Endothelial cell (in vitro differentiated cells): ENCODE results near the gene ETFRF1. TPM values are rescaled to one million over a fixed set of nuclear protein-coding genes. Genes with fewer than 3 reads are reported as not detected.

ENCODE experiments used
- DNase-seq: peaks from one replicate; pipeline ENCODE4 v3.0.0; 2021; ENCODE audit warnings: low spot score
- H3K27ac Mint-ChIP-seq: one replicate; pipeline ENCODE4 v1.8.0; 2021; ENCODE audit warnings: mixed read lengths, inconsistent platforms; ENCODE audit not compliant: unreplicated experiment
- H3K27me3 Mint-ChIP-seq: one replicate; pipeline ENCODE4 v1.8.0; 2021; ENCODE audit warnings: mild to moderate bottlenecking, moderate library complexity, mixed read lengths, inconsistent platforms; ENCODE audit not compliant: unreplicated experiment
- H3K36me3 Mint-ChIP-seq: one replicate; pipeline ENCODE4 v1.8.0; 2021; ENCODE audit warnings: mild to moderate bottlenecking, low read depth, mixed read lengths, inconsistent platforms; ENCODE audit not compliant: unreplicated experiment
- H3K4me1 Mint-ChIP-seq: one replicate; pipeline ENCODE4 v1.8.0; 2021; ENCODE audit warnings: mild to moderate bottlenecking, mixed read lengths, inconsistent platforms; ENCODE audit not compliant: unreplicated experiment
- H3K4me3 Mint-ChIP-seq: one replicate; pipeline ENCODE4 v1.8.0; 2021; ENCODE audit warnings: mild to moderate bottlenecking, mixed read lengths, inconsistent platforms; ENCODE audit not compliant: unreplicated experiment
- H3K9me3 Mint-ChIP-seq: one replicate; pipeline ENCODE4 v1.8.0; 2021; ENCODE audit warnings: mixed read lengths, inconsistent platforms; ENCODE audit not compliant: unreplicated experiment
- total RNA-seq: library from RNA; stranded (reverse); fragmentation: NEBNext Ultra II Directional; extraction: Animal tissue kit (Norgen Biotek cat#: 25700); gene quantifications from one replicate; pipeline ENCODE4 v1.2.1, GENCODE V29; 2021; ENCODE audit not compliant: unreplicated experiment
- TF ChIP-seq, protein P1 (sequence below): fragments of 200-600 bp; sonication (generic); IDR thresholded peaks from one replicate; pipeline ENCODE4 v1.5.0; 2021; ENCODE audit warnings: antibody characterized with exemption; ENCODE audit not compliant: unreplicated experiment

The ETFRF1 gene
- total RNA-seq, 1 donor from 2014 or later, result 10.1 TPM

DNA sequence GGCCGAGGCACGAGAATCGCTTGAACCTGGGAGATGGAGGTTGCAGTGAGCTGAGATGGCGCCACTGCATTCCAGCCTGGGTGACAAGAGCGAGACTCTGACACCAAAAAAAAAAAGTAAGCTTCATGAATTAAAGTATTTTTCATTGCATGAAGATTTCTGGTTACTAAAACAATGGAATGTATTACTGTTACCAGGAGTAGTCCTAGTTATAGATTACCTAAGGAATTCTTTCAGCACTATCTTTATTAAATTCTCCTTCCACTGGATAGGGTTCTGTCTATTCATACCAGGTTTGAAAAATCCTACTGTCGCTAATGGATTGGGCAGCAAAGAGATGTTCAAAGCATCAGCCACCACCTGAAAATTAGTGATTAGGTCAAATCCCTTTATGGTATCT is 12.4 kb downstream of the ETFRF1 start:
- H3K9me3 Mint-ChIP-seq, result no peaks in the 10 kb centered on the region
- H3K27me3 Mint-ChIP-seq, result no peaks in the 10 kb centered on the region

GRCh38 chr12:25207846-25208245 is 12.8 kb downstream of the ETFRF1 start:
- Mint-ChIP-seq H3K9me3 (no peaks in the 10 kb centered on the region), H3K36me3 (no peaks in the 10 kb centered on the region), H3K27ac (no peak overlapping the region), H3K4me1 (no peaks in the 10 kb centered on the region), H3K4me3 (no peak overlapping the region), H3K27me3 (no peaks in the 10 kb centered on the region)
- TF ChIP-seq, protein P1, sequence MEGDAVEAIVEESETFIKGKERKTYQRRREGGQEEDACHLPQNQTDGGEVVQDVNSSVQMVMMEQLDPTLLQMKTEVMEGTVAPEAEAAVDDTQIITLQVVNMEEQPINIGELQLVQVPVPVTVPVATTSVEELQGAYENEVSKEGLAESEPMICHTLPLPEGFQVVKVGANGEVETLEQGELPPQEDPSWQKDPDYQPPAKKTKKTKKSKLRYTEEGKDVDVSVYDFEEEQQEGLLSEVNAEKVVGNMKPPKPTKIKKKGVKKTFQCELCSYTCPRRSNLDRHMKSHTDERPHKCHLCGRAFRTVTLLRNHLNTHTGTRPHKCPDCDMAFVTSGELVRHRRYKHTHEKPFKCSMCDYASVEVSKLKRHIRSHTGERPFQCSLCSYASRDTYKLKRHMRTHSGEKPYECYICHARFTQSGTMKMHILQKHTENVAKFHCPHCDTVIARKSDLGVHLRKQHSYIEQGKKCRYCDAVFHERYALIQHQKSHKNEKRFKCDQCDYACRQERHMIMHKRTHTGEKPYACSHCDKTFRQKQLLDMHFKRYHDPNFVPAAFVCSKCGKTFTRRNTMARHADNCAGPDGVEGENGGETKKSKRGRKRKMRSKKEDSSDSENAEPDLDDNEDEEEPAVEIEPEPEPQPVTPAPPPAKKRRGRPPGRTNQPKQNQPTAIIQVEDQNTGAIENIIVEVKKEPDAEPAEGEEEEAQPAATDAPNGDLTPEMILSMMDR, result no peak
- no peak for DNase-seq

More for the DNA sequence above, 12.4 kb downstream of the ETFRF1 start:
- no peak overlapping the region for H3K4me3 Mint-ChIP-seq
- no peak overlapping the region for H3K27ac Mint-ChIP-seq
- no peaks in the 10 kb centered on the region for H3K4me1 Mint-ChIP-seq
- DNase-seq, result no peak
- TF ChIP-seq, protein P1, result no peak
- no peaks in the 10 kb centered on the region for H3K36me3 Mint-ChIP-seq

DNA sequence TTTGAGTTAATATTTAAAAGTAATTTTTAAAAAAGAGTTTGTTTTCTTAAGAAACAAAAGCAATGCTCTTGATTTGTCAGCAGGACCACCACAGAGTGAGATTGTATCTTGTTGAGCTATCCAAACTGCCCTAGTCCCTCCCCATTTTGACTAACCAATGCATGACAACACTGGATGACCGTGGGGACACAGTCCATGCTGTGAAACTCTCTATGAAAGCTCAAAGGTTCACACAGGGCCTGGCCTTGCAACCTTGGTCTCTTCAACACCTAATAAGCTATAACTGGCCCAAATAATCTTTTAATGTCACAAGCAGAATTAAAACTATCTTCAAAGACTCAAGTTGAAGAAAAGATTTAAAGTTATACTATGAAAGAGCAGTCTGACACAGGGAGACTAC is 13.5 kb downstream of the ETFRF1 start:
- Mint-ChIP-seq H3K27ac (no peak overlapping the region), H3K4me3 (peak overlapping the region; percentile 59), H3K36me3 (no peaks in the 10 kb centered on the region), H3K4me1 (no peaks in the 10 kb centered on the region), H3K27me3 (no peaks in the 10 kb centered on the region), H3K9me3 (no peaks in the 10 kb centered on the region)
- no peak for DNase-seq
- TF ChIP-seq, protein P1, result no peak

DNA sequence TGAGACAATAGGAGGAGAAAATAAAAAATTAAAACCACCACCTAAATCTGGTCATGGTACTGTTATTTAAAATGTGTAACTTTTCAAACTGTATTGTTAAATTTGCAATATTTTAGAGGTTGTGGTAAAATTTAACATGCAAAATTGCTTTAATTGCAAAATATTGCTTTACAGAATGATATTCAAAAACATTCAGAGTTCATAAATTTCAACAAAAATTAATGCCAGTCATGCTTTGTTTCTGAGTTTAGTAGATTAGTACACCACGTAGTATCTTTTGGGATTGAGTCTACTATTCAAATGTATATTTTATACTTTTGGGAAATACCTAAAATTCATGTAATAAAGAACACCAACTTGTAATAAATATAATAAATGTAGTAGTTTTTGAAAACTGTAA is 18.3 kb downstream of the ETFRF1 start:
- Mint-ChIP-seq H3K27me3 (no peaks in the 10 kb centered on the region), H3K9me3 (no peaks in the 10 kb centered on the region), H3K4me3 (no peak overlapping the region), H3K27ac (no peak overlapping the region), H3K36me3 (peaks cover 3% of the 10 kb centered on the region), H3K4me1 (no peaks in the 10 kb centered on the region)
- DNase-seq, result no peak
- TF ChIP-seq, protein P1, result no peak

- TF ChIP-seq, protein P1, result no peak
- Mint-ChIP-seq H3K9me3 (no peaks in the 10 kb centered on the region), H3K27ac (no peak overlapping the region), H3K4me1 (no peaks in the 10 kb centered on the region), H3K4me3 (no peak overlapping the region), H3K27me3 (no peaks in the 10 kb centered on the region), H3K36me3 (peaks cover 21% of the 10 kb centered on the region)
- DNase-seq, result no peak
These were observed 41.2 kb downstream of the ETFRF1 start for GRCh38 chr12:25236190-25236589.
